GM23338 (cell line): Measurements from ENCODE around the gene WFDC11. TPM values are rescaled to one million over a fixed set of nuclear protein-coding genes. Genes with fewer than 3 reads are reported as not detected.

Experiments used
- ATAC-seq: fragments of 200-7000 bp; cut with Tn5 transposase; 3 replicates; pipeline ENCODE4 v1.9.1; 2020
- DNase-seq: peaks from one replicate; pipeline ENCODE4 v3.0.0-alpha.2; 2015; ENCODE audit warnings: low spot score
- H2AFZ ChIP-seq: fragments of 200-600 bp; sonication (generic); 2 replicates; pipeline ENCODE4 v1.8.0; 2016; ENCODE audit warnings: antibody characterized with exemption, mild to moderate bottlenecking, moderate library complexity
- H3F3A ChIP-seq: fragments of 200-600 bp; sonication (generic); replicated peaks from 2 replicates; pipeline ENCODE4 v1.8.0; 2017; ENCODE audit warnings: antibody characterized with exemption, mixed run types, low read depth
- H3K27ac ChIP-seq: fragments of 200-600 bp; sonication (generic); 2 replicates; pipeline ENCODE4 v1.6.1; 2016; ENCODE audit warnings: low read depth
- H3K27me3 ChIP-seq: fragments of 200-600 bp; sonication (generic); 2 replicates; pipeline ENCODE4 v1.8.0; 2016; ENCODE audit warnings: mild to moderate bottlenecking, mixed run types, moderate library complexity; ENCODE audit not compliant: insufficient read depth
- H3K36me3 ChIP-seq: fragments of 200-600 bp; sonication (generic); 2 replicates; pipeline ENCODE4 v1.8.0; 2016; ENCODE audit warnings: mild to moderate bottlenecking; ENCODE audit not compliant: insufficient read depth
- H3K4me1 ChIP-seq: fragments of 200-600 bp; sonication (generic); 2 replicates; pipeline ENCODE4 v1.8.0; 2016; ENCODE audit warnings: mild to moderate bottlenecking, moderate library complexity; ENCODE audit not compliant: insufficient read depth
- H3K4me2 ChIP-seq: fragments of 200-600 bp; sonication (generic); 2 replicates; pipeline ENCODE4 v1.7.1; 2017; ENCODE audit warnings: mixed run types
- H3K4me3 ChIP-seq: fragments of 200-600 bp; sonication (generic); 2 replicates; pipeline ENCODE4 v1.6.1; 2016; ENCODE audit warnings: mixed run types
- H3K79me2 ChIP-seq: fragments of 200-600 bp; sonication (generic); replicated peaks from 2 replicates; pipeline ENCODE4 v1.8.0; 2017; ENCODE audit warnings: mild to moderate bottlenecking; ENCODE audit not compliant: insufficient read depth
- H3K9me2 ChIP-seq: fragments of 200-600 bp; sonication (generic); 2 replicates; pipeline ENCODE4 v1.8.0; 2017; ENCODE audit not compliant: insufficient read depth
- H4K20me1 ChIP-seq: fragments of 200-600 bp; sonication (generic); replicated peaks from 2 replicates; pipeline ENCODE4 v1.8.0; 2017; ENCODE audit warnings: mild to moderate bottlenecking; ENCODE audit not compliant: insufficient read depth
- H3K27ac Mint-ChIP-seq: 2 replicates; pipeline ENCODE4 v1.8.0; 2020; ENCODE audit warnings: inconsistent platforms, mild to moderate bottlenecking, moderate library complexity, mixed read lengths
- H3K27me3 Mint-ChIP-seq: 3 replicates; pipeline ENCODE4 v1.8.0; 2022; ENCODE audit warnings: low read depth, mild to moderate bottlenecking, moderate library complexity, mixed read lengths, inconsistent platforms; ENCODE audit not compliant: insufficient read depth, poor library complexity
- H3K36me3 Mint-ChIP-seq: 3 replicates; pipeline ENCODE4 v1.8.0; 2021; ENCODE audit warnings: low read depth, mild to moderate bottlenecking, inconsistent platforms, moderate library complexity, mixed read lengths
- H3K4me1 Mint-ChIP-seq: 3 replicates; pipeline ENCODE4 v1.8.0; 2020; ENCODE audit warnings: mild to moderate bottlenecking, inconsistent platforms, mixed read lengths
- H3K4me3 Mint-ChIP-seq: 3 replicates; pipeline ENCODE4 v1.8.0; 2021; ENCODE audit warnings: moderate library complexity, mild to moderate bottlenecking, inconsistent platforms, mixed read lengths
- H3K9me3 Mint-ChIP-seq: 3 replicates; pipeline ENCODE4 v1.8.0; 2020; ENCODE audit warnings: moderate library complexity, mild to moderate bottlenecking, inconsistent platforms, mixed read lengths
- EZH2phosphoT487 ChIP-seq: fragments of 200-600 bp; sonication (generic); IDR thresholded peaks from one replicate; pipeline ENCODE4 v1.8.1; 2018; ENCODE audit warnings: antibody characterized with exemption; ENCODE audit not compliant: unreplicated experiment
- JUNB ChIP-seq: IDR thresholded peaks from one replicate; pipeline ENCODE4 v1.6.1; 2016; ENCODE audit warnings: antibody characterized with exemption; ENCODE audit not compliant: unreplicated experiment
- ZNF331 ChIP-seq: fragments of 250-450 bp; sonication (Bioruptor Pico); IDR thresholded peaks from 2 replicates; pipeline ENCODE4 v1.5.0; 2020; ENCODE audit warnings: low read depth, mild to moderate bottlenecking, moderate library complexity
- polyA plus RNA-seq: library from polyadenylated mRNA; unstranded; fragments of >200 nt; fragmentation: Nextera tagmentation; extraction: Ambion mirVana; gene quantifications from 2 replicates; pipeline ENCODE4 v1.2.1, GENCODE V29; 2016
- total RNA-seq: library from RNA; depleted of rRNA; stranded (reverse); fragments of >200 nt; shearing (Covaris generic); gene quantifications from 2 replicates; pipeline ENCODE4 v1.2.3, GENCODE V29; 2014
- TF ChIP-seq, protein P1 (sequence below), 2 experiments: fragments of 200-600 bp in 1 of 2; sonication (generic) in 1 of 2; conservative IDR thresholded peaks; 2 replicates each; pipeline versions ENCODE4 v1.5.1 to v1.6.1; 2016 to 2017; ENCODE audit warnings: antibody characterized with exemption in 2 of 2, low read depth in 2 of 2, mild to moderate bottlenecking in 2 of 2, moderate library complexity in 1 of 2
- TF ChIP-seq, protein P2 (sequence below): fragments of 250-450 bp; sonication (Bioruptor Pico); IDR thresholded peaks from 2 replicates; pipeline ENCODE4 v1.5.0; 2020; ENCODE audit warnings: mild to moderate bottlenecking, moderate library complexity
- TF ChIP-seq, protein P3 (sequence below): IDR thresholded peaks from 2 replicates; pipeline ENCODE4 v1.6.1; 2016; ENCODE audit warnings: antibody characterized with exemption

Gene WFDC11
- total and polyA plus RNA-seq, 2 experiments from 2014 or later: not detected

DNA sequence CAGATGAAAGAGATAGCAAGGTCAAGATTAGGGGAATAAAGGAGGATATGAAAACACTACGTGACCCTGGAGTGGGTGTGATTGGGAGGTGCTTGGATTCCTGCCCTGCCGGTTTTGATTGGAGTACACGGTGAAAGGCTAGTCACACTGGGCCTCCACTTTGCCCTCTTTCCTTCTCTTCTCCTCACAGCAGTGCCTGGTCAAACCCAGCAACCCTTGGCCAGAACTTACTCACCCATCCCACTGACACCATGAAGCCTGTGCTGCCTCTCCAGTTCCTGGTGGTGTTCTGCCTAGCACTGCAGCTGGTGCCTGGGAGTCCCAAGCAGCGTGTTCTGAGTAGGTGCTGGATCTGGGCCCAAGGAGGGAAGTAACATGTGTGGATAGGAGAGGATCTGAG is 31.8 kb upstream of the WFDC11 start, which contains the start of gene WFDC13:
TSS of gene WFDC13 (plus strand) at position 166 of the 400 bp plus-strand sequence. CDS start at position 252, 86 bp downstream.
- Histone ChIP-seq H3K9me2 (peaks cover 24% of the 10 kb centered on the region), H4K20me1 (no peaks in the 10 kb centered on the region), H3K27me3 (no peaks in the 10 kb centered on the region), H3K4me3 (no peak within 1 kb of the TSS), H3F3A (no peaks in the 10 kb centered on the region), H3K4me2 (no peak within 1 kb of the TSS), H2AFZ (no peak within 1 kb of the TSS), H3K27ac (no peak within 1 kb of the TSS), H3K79me2 (no peaks in the 10 kb centered on the region), H3K36me3 (no peaks in the 10 kb centered on the region), H3K4me1 (no peaks in the 10 kb centered on the region)
- TF ChIP-seq, protein P1, sequence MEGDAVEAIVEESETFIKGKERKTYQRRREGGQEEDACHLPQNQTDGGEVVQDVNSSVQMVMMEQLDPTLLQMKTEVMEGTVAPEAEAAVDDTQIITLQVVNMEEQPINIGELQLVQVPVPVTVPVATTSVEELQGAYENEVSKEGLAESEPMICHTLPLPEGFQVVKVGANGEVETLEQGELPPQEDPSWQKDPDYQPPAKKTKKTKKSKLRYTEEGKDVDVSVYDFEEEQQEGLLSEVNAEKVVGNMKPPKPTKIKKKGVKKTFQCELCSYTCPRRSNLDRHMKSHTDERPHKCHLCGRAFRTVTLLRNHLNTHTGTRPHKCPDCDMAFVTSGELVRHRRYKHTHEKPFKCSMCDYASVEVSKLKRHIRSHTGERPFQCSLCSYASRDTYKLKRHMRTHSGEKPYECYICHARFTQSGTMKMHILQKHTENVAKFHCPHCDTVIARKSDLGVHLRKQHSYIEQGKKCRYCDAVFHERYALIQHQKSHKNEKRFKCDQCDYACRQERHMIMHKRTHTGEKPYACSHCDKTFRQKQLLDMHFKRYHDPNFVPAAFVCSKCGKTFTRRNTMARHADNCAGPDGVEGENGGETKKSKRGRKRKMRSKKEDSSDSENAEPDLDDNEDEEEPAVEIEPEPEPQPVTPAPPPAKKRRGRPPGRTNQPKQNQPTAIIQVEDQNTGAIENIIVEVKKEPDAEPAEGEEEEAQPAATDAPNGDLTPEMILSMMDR (conservative IDR thresholded peaks at IDR 0.05; ENCODE audit: low read depth in 2 of 2): no peak
- TF ChIP-seq JUNB (no peak), ZNF331 (no peak), EZH2phosphoT487 (no peak)
- TF ChIP-seq, protein P2, sequence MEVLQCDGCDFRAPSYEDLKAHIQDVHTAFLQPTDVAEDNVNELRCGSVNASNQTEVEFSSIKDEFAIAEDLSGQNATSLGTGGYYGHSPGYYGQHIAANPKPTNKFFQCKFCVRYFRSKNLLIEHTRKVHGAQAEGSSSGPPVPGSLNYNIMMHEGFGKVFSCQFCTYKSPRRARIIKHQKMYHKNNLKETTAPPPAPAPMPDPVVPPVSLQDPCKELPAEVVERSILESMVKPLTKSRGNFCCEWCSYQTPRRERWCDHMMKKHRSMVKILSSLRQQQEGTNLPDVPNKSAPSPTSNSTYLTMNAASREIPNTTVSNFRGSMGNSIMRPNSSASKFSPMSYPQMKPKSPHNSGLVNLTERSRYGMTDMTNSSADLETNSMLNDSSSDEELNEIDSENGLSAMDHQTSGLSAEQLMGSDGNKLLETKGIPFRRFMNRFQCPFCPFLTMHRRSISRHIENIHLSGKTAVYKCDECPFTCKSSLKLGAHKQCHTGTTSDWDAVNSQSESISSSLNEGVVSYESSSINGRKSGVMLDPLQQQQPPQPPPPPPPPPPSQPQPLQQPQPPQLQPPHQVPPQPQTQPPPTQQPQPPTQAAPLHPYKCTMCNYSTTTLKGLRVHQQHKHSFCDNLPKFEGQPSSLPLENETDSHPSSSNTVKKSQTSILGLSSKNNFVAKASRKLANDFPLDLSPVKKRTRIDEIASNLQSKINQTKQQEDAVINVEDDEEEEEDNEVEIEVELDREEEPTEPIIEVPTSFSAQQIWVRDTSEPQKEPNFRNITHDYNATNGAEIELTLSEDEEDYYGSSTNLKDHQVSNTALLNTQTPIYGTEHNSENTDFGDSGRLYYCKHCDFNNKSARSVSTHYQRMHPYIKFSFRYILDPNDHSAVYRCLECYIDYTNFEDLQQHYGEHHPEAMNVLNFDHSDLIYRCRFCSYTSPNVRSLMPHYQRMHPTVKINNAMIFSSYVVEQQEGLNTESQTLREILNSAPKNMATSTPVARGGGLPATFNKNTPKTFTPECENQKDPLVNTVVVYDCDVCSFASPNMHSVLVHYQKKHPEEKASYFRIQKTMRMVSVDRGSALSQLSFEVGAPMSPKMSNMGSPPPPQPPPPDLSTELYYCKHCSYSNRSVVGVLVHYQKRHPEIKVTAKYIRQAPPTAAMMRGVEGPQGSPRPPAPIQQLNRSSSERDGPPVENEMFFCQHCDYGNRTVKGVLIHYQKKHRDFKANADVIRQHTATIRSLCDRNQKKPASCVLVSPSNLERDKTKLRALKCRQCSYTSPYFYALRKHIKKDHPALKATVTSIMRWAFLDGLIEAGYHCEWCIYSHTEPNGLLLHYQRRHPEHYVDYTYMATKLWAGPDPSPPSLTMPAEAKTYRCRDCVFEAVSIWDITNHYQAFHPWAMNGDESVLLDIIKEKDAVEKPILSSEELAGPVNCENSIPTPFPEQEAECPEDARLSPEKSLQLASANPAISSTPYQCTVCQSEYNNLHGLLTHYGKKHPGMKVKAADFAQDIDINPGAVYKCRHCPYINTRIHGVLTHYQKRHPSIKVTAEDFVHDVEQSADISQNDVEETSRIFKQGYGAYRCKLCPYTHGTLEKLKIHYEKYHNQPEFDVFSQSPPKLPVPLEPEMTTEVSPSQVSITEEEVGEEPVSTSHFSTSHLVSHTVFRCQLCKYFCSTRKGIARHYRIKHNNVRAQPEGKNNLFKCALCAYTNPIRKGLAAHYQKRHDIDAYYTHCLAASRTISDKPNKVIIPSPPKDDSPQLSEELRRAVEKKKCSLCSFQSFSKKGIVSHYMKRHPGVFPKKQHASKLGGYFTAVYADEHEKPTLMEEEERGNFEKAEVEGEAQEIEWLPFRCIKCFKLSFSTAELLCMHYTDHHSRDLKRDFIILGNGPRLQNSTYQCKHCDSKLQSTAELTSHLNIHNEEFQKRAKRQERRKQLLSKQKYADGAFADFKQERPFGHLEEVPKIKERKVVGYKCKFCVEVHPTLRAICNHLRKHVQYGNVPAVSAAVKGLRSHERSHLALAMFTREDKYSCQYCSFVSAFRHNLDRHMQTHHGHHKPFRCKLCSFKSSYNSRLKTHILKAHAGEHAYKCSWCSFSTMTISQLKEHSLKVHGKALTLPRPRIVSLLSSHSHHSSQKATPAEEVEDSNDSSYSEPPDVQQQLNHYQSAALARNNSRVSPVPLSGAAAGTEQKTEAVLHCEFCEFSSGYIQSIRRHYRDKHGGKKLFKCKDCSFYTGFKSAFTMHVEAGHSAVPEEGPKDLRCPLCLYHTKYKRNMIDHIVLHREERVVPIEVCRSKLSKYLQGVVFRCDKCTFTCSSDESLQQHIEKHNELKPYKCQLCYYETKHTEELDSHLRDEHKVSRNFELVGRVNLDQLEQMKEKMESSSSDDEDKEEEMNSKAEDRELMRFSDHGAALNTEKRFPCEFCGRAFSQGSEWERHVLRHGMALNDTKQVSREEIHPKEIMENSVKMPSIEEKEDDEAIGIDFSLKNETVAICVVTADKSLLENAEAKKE (CRISPR knock-in tag): no peak
- TF ChIP-seq, protein P3, sequence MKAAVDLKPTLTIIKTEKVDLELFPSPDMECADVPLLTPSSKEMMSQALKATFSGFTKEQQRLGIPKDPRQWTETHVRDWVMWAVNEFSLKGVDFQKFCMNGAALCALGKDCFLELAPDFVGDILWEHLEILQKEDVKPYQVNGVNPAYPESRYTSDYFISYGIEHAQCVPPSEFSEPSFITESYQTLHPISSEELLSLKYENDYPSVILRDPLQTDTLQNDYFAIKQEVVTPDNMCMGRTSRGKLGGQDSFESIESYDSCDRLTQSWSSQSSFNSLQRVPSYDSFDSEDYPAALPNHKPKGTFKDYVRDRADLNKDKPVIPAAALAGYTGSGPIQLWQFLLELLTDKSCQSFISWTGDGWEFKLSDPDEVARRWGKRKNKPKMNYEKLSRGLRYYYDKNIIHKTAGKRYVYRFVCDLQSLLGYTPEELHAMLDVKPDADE: no peak
- H3K36me3 Mint-ChIP-seq: no peaks in the 10 kb centered on the region
- ATAC-seq: no peak
- H3K4me1 Mint-ChIP-seq: no peaks in the 10 kb centered on the region
- no peaks in the 10 kb centered on the region for H3K9me3 Mint-ChIP-seq
- no peak for DNase-seq
- H3K4me3 Mint-ChIP-seq: no peak within 1 kb of the TSS
- H3K27me3 Mint-ChIP-seq: peaks cover 4% of the 10 kb centered on the region
- no peak within 1 kb of the TSS for H3K27ac Mint-ChIP-seq
